ENCODE measurements around the gene TMEM175. TPM values are rescaled to one million over a fixed set of nuclear protein-coding genes. Genes with fewer than 3 reads are reported as not detected.
A peak's percentile ranks its signal among the peaks of the same experiment; 100 is the strongest.

Gene TMEM175
- total and polyA plus RNA-seq, 9 of the 15 experiments (the other 6 are each of a cell fraction or from before 2014, with no cell fraction given) = 0.13 to 30.9 (median 9.4) TPM

- TF ChIP-seq YBX1 (IDR thresholded peaks at IDR 0.05) = no peak
- TF ChIP-seq SMARCA5 (IDR thresholded peaks at IDR 0.05) = no peak
- TF ChIP-seq CXXC5 (CRISPR knock-in tag; IDR thresholded peaks at IDR 0.05) = peak; percentile 55; the same call in 1 of the 2 replicates
- no peak for TF ChIP-seq CC2D1A (IDR thresholded peaks at IDR 0.05)
- TF ChIP-seq MIER1 (IDR thresholded peaks at IDR 0.05; ENCODE audit: low read depth) = no peak
- TF ChIP-seq STAT6 (CRISPR knock-in tag; IDR thresholded peaks at IDR 0.05) = no peak
- no peak for TF ChIP-seq ZFP1 (CRISPR knock-in tag; IDR thresholded peaks at IDR 0.05)
- no peak for TF ChIP-seq ZNF76 (CRISPR knock-in tag; IDR thresholded peaks at IDR 0.05; ENCODE audit: borderline replicate concordance)
- TF ChIP-seq HEY1 (CRISPR knock-in tag; IDR thresholded peaks at IDR 0.05; ENCODE audit: borderline replicate concordance) = no peak
- no peak for TF ChIP-seq ZBTB34 (CRISPR knock-in tag; IDR thresholded peaks at IDR 0.05)
- TF ChIP-seq RFX1 (IDR thresholded peaks at IDR 0.05) = no peak
- no peak for TF ChIP-seq KDM4B (IDR thresholded peaks at IDR 0.05; ENCODE audit: borderline replicate concordance in 2 of 2, low read depth in 1 of 2)
- TF ChIP-seq RREB1 (CRISPR knock-in tag; IDR thresholded peaks at IDR 0.05) = no peak
- no peak for TF ChIP-seq TBP (optimal IDR thresholded peaks at IDR 0.05; ENCODE audit: low read depth, low read length)
- no peak for TF ChIP-seq NR1H2 (CRISPR knock-in tag; IDR thresholded peaks at IDR 0.05)
- TF ChIP-seq ZKSCAN1 (IDR thresholded peaks at IDR 0.05; ENCODE audit: low read depth, low read length) = no peak
- no peak for TF ChIP-seq GTF2E2 (tag; IDR thresholded peaks at IDR 0.05)
Observed at GRCh38 chr4:973431-974397, 41.5 kb downstream of the TMEM175 start, which contains the start of gene DGKQ (continued).

Measured in K562 (cell line).